HepG2 (cell line): ENCODE measurements around the gene DLEC1. TPM values are rescaled to one million over a fixed set of nuclear protein-coding genes. Genes with fewer than 3 reads are reported as not detected.
A peak's percentile ranks its signal among the peaks of the same experiment; 100 is the strongest.

Experiments
- CBFB ChIP-seq: sonication (generic); formaldehyde crosslinking; IDR thresholded peaks from 2 replicates; pipeline ENCODE4 v1.4.0; 2020; ENCODE audit warnings: missing genetic modification reagents
- CENPX ChIP-seq: sonication (generic); formaldehyde crosslinking; IDR thresholded peaks from 2 replicates; pipeline ENCODE4 v1.9.0; 2021; ENCODE audit warnings: mild to moderate bottlenecking, missing genetic modification reagents, moderate library complexity
- HDAC2 ChIP-seq: sonication (generic); formaldehyde crosslinking; IDR thresholded peaks from 2 replicates; pipeline ENCODE4 v1.4.0; 2020; ENCODE audit warnings: missing genetic modification reagents
- KLF12 ChIP-seq: sonication (generic); formaldehyde crosslinking; IDR thresholded peaks from 2 replicates; pipeline ENCODE4 v1.4.0; 2020; ENCODE audit warnings: missing genetic modification reagents, borderline replicate concordance
- MZF1 ChIP-seq: sonication (generic); formaldehyde crosslinking; IDR thresholded peaks from 2 replicates; pipeline ENCODE4 v1.8.1; 2023; ENCODE audit warnings: mild to moderate bottlenecking, missing genetic modification reagents, borderline replicate concordance
- NFE2L2 ChIP-seq: fragments of 150-350 bp; IDR thresholded peaks from 2 replicates; pipeline ENCODE4 v1.6.1; 2014; ENCODE audit warnings: low read length
- PAX8 ChIP-seq: sonication (generic); formaldehyde crosslinking; IDR thresholded peaks from 2 replicates; pipeline ENCODE4 v1.8.0; 2022; ENCODE audit warnings: mild to moderate bottlenecking, missing genetic modification reagents, borderline replicate concordance
- RARG ChIP-seq: sonication (generic); formaldehyde crosslinking; IDR thresholded peaks from 2 replicates; pipeline ENCODE4 v1.4.0; 2020; ENCODE audit warnings: low read depth, mild to moderate bottlenecking, missing genetic modification reagents
- REPIN1 ChIP-seq: sonication (generic); formaldehyde crosslinking; IDR thresholded peaks from 2 replicates; pipeline ENCODE4 v1.8.0; 2022; ENCODE audit warnings: missing genetic modification reagents, low read depth, mild to moderate bottlenecking, borderline replicate concordance
- ZNF496 ChIP-seq: sonication (generic); formaldehyde crosslinking; IDR thresholded peaks from 2 replicates; pipeline ENCODE4 v1.8.1; 2023; ENCODE audit warnings: mild to moderate bottlenecking, moderate library complexity, missing genetic modification reagents; ENCODE audit not compliant: insufficient replicate concordance
- ZNF556 ChIP-seq: sonication (generic); formaldehyde crosslinking; IDR thresholded peaks from 2 replicates; pipeline ENCODE4 v1.4.0; 2020; ENCODE audit warnings: mild to moderate bottlenecking, missing genetic modification reagents, borderline replicate concordance
- ZNF598 ChIP-seq: sonication (generic); formaldehyde crosslinking; IDR thresholded peaks from 2 replicates; pipeline ENCODE4 v1.5.1; 2020; ENCODE audit warnings: mild to moderate bottlenecking, missing genetic modification reagents, borderline replicate concordance
- ZNF7 ChIP-seq: IDR thresholded peaks from 2 replicates; pipeline ENCODE4 v1.6.1; 2016; ENCODE audit warnings: missing biosample characterization, missing genetic modification reagents
- polyA plus RNA-seq, 8 experiments: library from polyadenylated mRNA; depleted of rRNA in 3 of 8; stranded (reverse) in 7 of 8; unstranded in 1 of 8; fragments of >200 nt; fragmentation: Illumina TruSeq in 4 of 8; extraction: Trizol in 4 of 8; gene quantifications; 2 replicates each; pipeline versions ENCODE4 v1.2.1 to v1.2.3, GENCODE V29; 2011 to 2016; ENCODE audit warnings: low read depth in 4 of 8, missing spikeins in 1 of 8, mixed read lengths in 1 of 8; ENCODE audit not compliant: insufficient read depth in 1 of 8
- total RNA-seq, 5 experiments: library from RNA; depleted of rRNA; stranded (reverse); fragments of >200 nt; fragmentation: Illumina TruSeq; extraction: Trizol; gene quantifications; 2 replicates each; pipeline ENCODE4 v1.2.3, GENCODE V29; 2016; ENCODE audit warnings: low read depth in 1 of 5
- TF ChIP-seq, protein P1 (sequence below): sonication (generic); formaldehyde crosslinking; IDR thresholded peaks from 2 replicates; pipeline ENCODE4 v1.8.0; 2022; ENCODE audit warnings: low read depth, missing genetic modification reagents
- TF ChIP-seq, protein P2 (sequence below): sonication (generic); formaldehyde crosslinking; IDR thresholded peaks from 2 replicates; pipeline ENCODE4 v1.5.1; 2020; ENCODE audit warnings: missing genetic modification reagents, mild to moderate bottlenecking, borderline replicate concordance
- TF ChIP-seq, protein P3 (sequence below): sonication (generic); formaldehyde crosslinking; IDR thresholded peaks from 2 replicates; pipeline ENCODE4 v1.4.0; 2020; ENCODE audit warnings: mild to moderate bottlenecking, missing genetic modification reagents
- TF ChIP-seq, protein P4 (sequence below): sonication (generic); formaldehyde crosslinking; IDR thresholded peaks from 2 replicates; pipeline ENCODE4 v1.4.0; 2020; ENCODE audit warnings: missing genetic modification reagents, borderline replicate concordance
- TF ChIP-seq, protein P5 (sequence below): sonication (generic); formaldehyde crosslinking; IDR thresholded peaks from 2 replicates; pipeline ENCODE4 v1.8.0; 2022; ENCODE audit warnings: mild to moderate bottlenecking, missing genetic modification reagents, moderate library complexity
- TF ChIP-seq, protein P6 (sequence below): sonication (generic); formaldehyde crosslinking; IDR thresholded peaks from 2 replicates; pipeline ENCODE4 v1.9.0; 2021; ENCODE audit warnings: missing genetic modification reagents, mild to moderate bottlenecking, borderline replicate concordance

DLEC1 gene
- total and polyA plus RNA-seq, 2 of the 13 experiments (the other 11 are each of a cell fraction or from before 2014, with no cell fraction given), result 0.09 TPM; not detected in 1

DNA sequence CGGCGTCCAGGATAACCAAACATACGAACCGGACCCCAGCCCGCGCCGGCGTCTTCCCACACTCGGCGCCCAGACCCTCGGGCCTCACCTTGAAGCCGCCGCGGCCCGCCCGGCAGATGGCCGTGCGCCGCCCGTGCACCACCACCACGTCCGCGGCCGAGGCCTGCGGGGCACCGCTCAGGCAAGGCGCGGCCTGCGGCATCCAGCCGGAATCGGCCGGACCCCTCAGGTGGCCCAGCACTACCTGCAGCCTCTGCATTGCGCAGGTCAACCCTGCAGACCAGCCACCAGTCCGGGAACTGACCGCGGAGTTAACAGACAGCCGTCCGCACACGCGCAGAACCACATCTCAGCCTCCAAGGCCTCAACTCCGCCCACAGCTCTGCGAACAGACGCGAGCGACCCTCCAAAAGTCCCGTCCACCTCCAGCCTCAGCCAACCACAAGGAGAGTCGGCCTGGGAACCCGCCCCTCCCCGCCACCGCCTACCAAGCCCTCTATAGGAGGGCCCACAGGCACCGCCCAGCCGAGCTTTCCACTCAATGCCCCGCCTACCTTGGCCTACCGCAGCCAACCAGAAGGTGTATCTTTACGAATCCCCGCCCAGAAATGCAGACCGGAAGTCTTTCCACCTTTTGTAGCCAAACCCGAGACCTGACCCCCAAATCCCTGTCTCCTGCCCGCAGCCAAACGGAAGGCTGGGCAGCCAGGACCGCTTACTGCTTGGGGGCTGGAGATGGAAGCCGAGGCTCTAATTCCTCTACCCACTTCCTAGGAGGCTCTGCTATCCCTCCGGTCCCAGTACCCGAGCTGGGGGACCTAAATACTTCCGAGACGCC lies 98.0 kb downstream of the DLEC1 start, which contains the start of gene ACAA1 (continued):
- TF ChIP-seq MZF1 (CRISPR knock-in tag) (no peak), ZNF496 (no peak), CENPX (CRISPR knock-in tag) (no peak), NFE2L2 (no peak), PAX8 (no peak; the same call in 1 of the 2 replicates), CBFB (CRISPR knock-in tag) (no peak), REPIN1 (0 out of 2 replicates have a peak, but pooled peaks have one; percentile 50), KLF12 (no peak), ZNF7 (0 out of 2 replicates have a peak, but pooled peaks have one; percentile 13), HDAC2 (CRISPR knock-in tag) (no peak; the same call in 1 of the 2 replicates), ZNF598 (CRISPR knock-in tag) (peak; percentile 10; the same call in 1 of the 2 replicates), ZNF556 (CRISPR knock-in tag) (no peak), RARG (CRISPR knock-in tag) (no peak)
- TF ChIP-seq, protein P1, sequence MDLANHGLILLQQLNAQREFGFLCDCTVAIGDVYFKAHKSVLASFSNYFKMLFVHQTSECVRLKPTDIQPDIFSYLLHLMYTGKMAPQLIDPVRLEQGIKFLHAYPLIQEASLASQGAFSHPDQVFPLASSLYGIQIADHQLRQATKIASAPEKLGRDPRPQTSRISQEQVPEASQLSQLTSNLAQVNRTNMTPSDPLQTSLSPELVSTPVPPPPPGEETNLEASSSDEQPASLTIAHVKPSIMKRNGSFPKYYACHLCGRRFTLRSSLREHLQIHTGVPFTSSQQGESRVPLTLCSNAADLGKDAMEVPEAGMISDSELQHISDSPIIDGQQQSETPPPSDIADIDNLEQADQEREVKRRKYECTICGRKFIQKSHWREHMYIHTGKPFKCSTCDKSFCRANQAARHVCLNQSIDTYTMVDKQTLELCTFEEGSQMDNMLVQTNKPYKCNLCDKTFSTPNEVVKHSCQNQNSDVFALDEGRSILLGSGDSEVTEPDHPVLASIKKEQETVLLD (CRISPR knock-in tag), result 0 out of 2 replicates have a peak, but pooled peaks have one; percentile 7
- TF ChIP-seq, protein P2, sequence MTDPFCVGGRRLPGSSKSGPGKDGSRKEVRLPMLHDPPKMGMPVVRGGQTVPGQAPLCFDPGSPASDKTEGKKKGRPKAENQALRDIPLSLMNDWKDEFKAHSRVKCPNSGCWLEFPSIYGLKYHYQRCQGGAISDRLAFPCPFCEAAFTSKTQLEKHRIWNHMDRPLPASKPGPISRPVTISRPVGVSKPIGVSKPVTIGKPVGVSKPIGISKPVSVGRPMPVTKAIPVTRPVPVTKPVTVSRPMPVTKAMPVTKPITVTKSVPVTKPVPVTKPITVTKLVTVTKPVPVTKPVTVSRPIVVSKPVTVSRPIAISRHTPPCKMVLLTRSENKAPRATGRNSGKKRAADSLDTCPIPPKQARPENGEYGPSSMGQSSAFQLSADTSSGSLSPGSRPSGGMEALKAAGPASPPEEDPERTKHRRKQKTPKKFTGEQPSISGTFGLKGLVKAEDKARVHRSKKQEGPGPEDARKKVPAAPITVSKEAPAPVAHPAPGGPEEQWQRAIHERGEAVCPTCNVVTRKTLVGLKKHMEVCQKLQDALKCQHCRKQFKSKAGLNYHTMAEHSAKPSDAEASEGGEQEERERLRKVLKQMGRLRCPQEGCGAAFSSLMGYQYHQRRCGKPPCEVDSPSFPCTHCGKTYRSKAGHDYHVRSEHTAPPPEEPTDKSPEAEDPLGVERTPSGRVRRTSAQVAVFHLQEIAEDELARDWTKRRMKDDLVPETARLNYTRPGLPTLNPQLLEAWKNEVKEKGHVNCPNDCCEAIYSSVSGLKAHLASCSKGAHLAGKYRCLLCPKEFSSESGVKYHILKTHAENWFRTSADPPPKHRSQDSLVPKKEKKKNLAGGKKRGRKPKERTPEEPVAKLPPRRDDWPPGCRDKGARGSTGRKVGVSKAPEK (CRISPR knock-in tag), result no peak
- TF ChIP-seq, protein P3, sequence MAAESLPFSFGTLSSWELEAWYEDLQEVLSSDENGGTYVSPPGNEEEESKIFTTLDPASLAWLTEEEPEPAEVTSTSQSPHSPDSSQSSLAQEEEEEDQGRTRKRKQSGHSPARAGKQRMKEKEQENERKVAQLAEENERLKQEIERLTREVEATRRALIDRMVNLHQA, result no peak
- TF ChIP-seq, protein P4, sequence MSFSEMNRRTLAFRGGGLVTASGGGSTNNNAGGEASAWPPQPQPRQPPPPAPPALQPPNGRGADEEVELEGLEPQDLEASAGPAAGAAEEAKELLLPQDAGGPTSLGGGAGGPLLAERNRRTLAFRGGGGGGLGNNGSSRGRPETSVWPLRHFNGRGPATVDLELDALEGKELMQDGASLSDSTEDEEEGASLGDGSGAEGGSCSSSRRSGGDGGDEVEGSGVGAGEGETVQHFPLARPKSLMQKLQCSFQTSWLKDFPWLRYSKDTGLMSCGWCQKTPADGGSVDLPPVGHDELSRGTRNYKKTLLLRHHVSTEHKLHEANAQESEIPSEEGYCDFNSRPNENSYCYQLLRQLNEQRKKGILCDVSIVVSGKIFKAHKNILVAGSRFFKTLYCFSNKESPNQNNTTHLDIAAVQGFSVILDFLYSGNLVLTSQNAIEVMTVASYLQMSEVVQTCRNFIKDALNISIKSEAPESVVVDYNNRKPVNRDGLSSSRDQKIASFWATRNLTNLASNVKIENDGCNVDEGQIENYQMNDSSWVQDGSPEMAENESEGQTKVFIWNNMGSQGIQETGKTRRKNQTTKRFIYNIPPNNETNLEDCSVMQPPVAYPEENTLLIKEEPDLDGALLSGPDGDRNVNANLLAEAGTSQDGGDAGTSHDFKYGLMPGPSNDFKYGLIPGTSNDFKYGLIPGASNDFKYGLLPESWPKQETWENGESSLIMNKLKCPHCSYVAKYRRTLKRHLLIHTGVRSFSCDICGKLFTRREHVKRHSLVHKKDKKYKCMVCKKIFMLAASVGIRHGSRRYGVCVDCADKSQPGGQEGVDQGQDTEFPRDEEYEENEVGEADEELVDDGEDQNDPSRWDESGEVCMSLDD, result no peak
- TF ChIP-seq, protein P5, sequence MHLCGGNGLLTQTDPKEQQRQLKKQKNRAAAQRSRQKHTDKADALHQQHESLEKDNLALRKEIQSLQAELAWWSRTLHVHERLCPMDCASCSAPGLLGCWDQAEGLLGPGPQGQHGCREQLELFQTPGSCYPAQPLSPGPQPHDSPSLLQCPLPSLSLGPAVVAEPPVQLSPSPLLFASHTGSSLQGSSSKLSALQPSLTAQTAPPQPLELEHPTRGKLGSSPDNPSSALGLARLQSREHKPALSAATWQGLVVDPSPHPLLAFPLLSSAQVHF (CRISPR knock-in tag), result no peak
- TF ChIP-seq, protein P6, sequence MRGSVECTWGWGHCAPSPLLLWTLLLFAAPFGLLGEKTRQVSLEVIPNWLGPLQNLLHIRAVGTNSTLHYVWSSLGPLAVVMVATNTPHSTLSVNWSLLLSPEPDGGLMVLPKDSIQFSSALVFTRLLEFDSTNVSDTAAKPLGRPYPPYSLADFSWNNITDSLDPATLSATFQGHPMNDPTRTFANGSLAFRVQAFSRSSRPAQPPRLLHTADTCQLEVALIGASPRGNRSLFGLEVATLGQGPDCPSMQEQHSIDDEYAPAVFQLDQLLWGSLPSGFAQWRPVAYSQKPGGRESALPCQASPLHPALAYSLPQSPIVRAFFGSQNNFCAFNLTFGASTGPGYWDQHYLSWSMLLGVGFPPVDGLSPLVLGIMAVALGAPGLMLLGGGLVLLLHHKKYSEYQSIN, result no peak
